Heart left ventricle (tissue), 13 donors: ENCODE measurements around the gene SMARCA2.

Experiments used
- CTCF ChIP-seq, 12 donors: fragments of 200-600 bp; sonication (generic) in 4 of 12; IDR thresholded peaks; one replicate each; pipeline versions ENCODE4 v1.5.0 to v1.8.0; 2018 to 2022; ENCODE audit warnings: antibody characterized with exemption in 12 of 12, mild to moderate bottlenecking in 5 of 12
- POLR2A ChIP-seq, 2 donors: fragments of 450-650 bp; IDR thresholded peaks; one replicate each; pipeline ENCODE4 v1.6.1; 2017; ENCODE audit warnings: antibody characterized with exemption in 2 of 2, mild to moderate bottlenecking in 2 of 2, moderate library complexity in 2 of 2
- donor health status: ischemic (EF 13 %, LVEDD 7.1; RV severe dilation, severe dysfunction).
- donor health status: DM: no; HTN: yes; CAD: no.
- donor health status: DM: no; HTN: no; CAD: no.
- donor health status: ischemic (EF 25% LVEDD 6.9; RV normal size, moderate dysfunction).
- donor health status: ischemic (EF 25% LVEDD 5.7; RV mildly dilated, moderate dysfunction).
- donor health status: ischemic (EF 35%, LVEDD 5.7; RV mildly dilated, moderate dysfunction).
- donor health status: nonischemic (EF 11% LVEDD 7.7; RV severe dilation, severe dysfunction).
- donor health status: DM: yes; HTN: yes; CAD: no.
- donor health status: PGD.
- donor health status: ischemic (EF 29% LVEDD 5.4; RV normal size, mild dysfunction).
- donor health status: nonischemic (EF 23%, LVEDD 6.1; RV moderate dilation, normal function).

- TF ChIP-seq CTCF (IDR thresholded peaks at IDR 0.05) = no peak
- no peak for TF ChIP-seq POLR2A (IDR thresholded peaks at IDR 0.05)
Measured at GRCh38 chr9:2178034-2178734, 163.0 kb downstream of the SMARCA2 start.
